Measurements from ENCODE around the gene GDF15. TPM values are rescaled to one million over a fixed set of nuclear protein-coding genes. Genes with fewer than 3 reads are reported as not detected.

GDF15 gene
- total RNA-seq, 1 donor from 2014 or later, result 8.3 TPM

DNA sequence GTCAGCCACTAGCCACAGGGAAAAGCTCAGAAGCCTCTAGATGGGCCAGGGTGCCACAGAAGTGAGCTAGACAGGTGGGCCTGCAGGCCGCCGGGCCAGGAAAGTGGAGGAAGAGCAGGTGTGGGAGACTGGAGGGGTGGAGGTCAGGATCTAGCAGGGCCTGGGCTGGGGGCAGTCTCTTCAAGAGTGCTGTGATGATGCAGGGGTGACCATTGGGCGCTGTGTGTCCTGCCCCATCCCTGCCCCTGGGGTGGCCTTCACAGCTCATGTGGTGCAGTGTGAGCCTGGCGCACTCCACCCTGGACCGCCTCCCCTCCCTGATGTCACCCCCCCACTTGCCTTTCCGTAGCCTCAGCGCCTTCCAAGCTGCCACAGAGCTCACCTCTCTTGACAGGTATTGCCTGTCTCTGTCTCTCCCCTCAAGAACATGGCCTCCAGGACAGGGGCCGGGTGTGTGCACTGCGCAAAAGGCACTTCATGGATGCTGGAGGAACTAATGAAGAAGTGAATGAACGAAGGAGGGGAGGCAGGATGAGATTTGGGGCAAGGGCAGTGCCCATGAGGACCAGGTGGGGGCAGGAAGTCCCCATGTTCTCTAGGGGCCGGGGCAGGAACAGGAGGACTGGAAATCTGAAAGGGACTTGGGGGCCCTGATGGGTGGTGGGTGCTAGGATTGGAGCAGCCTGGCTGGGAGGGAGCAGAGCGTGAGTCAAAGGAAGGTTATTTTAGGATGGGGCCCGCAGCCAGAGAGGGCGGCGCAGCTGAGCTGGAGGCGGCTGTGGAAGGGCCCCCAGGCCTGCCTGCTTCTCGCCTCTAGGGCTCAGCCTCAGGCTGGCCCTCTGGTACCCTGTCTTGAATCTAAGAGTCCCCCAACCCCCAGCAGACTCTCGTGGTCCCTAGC is 39.8 kb downstream of the GDF15 start:
- DNase-seq (ENCODE audit: low spot score), result no peak
- intact Hi-C loops (cut with DNase I), result no loop called here

DNA sequence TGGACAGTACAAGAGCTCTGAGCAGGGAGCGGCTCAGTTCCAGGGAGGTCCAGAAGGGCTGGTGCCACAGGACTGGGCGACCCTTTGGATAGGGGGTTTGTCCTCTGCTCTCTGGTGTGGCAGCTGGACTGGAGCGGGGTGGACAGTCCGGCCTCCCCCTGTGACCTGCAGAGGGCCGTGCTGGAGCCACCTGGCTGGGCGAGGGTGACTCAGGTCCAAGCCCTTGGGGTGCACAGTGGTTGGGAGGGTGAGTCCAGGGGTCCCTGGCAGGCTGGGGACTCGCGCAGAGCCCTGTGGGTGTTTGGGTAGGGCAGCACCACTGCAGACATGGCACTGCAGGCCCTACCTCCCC is 40.4 kb downstream of the GDF15 start:
- intact Hi-C loops (cut with DNase I), result no loop called here
- ATAC-seq (no peak), DNase-seq (ENCODE audit: low spot score) (no peak)

More for the DNA sequence above, 39.8 kb downstream of the GDF15 start:
- peak; percentile 52 for ATAC-seq

DNA sequence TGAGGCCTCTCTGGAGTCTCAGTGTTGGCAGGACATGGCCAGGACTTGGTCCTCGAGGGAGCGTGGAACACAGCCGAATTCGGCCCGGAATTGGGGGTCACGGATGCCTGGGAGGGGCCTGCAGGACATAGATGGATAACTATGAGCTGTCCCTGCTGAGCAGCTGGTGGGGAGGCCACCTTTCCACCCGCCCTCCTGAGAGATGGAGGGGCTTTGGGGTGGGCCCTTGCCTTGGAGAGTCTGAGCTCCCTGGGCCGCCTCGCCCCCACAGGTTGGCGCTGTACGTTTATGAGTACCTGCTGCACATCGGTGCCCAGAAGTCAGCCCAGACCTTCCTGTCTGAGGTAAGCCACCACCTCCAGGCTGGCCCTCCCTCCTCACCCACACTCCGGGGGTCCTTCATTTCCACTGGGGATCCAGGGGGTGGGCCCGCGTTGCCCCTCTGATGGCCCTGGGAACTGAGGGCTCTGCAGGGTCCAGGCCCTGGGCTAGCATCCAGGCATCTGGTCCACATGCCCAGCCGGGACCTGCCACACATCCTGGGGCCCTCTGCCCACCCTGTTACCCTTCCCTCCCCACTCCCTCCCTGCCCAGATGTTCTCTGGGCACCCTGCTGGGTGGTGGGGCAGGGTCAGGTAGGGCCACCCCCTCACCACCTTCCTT is 41.3 kb downstream of the GDF15 start:
- ATAC-seq (no peak), DNase-seq (ENCODE audit: low spot score) (no peak)

DNA sequence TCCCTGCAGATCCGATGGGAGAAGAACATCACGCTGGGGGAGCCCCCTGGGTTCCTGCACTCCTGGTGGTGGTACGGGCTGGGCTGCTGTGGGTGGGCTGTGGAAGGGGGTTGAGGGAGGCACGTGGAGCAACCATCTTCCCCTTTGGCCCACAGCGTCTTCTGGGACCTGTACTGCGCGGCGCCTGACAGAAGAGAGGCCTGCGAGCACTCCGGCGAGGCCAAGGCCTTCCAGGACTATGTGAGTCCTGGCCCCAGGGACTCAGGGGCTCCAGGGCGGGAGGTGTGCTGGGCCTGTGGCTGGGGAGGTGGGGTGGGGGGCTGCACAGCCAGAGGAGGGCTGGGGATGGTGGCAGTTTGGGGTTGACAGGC is 41.8 kb downstream of the GDF15 start:
- no peak for ATAC-seq
- intact Hi-C loops (cut with DNase I), result no loop called here

More for the DNA sequence above, 41.3 kb downstream of the GDF15 start:
- intact Hi-C loops (cut with DNase I), result no loop called here

DNA sequence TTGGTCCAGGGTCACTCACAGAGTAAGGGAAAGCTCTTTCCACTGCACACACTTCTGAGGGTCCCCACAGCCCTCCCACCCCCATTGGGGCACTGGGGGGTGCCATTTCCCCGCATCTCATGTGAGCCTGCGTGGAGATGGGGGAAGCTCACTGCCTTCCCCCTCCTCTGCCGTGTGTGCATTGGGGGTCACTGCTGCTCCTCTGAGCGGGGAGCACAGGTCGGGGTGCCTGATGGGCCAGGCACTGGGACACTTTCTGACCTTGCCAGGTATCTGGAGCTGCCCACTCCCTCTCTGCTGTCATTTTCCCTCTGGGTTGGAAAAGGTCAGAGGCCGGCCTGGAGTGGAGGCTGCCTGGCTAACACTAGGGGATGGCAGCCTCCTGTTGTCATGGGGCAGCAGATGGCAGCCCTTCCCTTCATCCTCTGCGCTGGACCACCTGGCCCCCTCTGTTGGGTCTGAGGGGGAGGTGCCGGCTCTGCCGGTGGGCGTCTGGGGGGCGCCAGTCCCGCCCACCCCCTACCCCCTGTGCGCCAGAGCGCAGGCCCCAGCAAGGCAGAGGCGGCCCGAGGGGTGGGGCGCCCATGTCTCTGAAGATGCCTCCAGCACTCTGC is 42.3 kb downstream of the GDF15 start:
- DNase-seq (ENCODE audit: low spot score) (no peak), ATAC-seq (no peak)
- intact Hi-C loops (cut with DNase I), result no loop called here

More for the DNA sequence above, 41.8 kb downstream of the GDF15 start:
- no peak for DNase-seq (ENCODE audit: low spot score)

DNA sequence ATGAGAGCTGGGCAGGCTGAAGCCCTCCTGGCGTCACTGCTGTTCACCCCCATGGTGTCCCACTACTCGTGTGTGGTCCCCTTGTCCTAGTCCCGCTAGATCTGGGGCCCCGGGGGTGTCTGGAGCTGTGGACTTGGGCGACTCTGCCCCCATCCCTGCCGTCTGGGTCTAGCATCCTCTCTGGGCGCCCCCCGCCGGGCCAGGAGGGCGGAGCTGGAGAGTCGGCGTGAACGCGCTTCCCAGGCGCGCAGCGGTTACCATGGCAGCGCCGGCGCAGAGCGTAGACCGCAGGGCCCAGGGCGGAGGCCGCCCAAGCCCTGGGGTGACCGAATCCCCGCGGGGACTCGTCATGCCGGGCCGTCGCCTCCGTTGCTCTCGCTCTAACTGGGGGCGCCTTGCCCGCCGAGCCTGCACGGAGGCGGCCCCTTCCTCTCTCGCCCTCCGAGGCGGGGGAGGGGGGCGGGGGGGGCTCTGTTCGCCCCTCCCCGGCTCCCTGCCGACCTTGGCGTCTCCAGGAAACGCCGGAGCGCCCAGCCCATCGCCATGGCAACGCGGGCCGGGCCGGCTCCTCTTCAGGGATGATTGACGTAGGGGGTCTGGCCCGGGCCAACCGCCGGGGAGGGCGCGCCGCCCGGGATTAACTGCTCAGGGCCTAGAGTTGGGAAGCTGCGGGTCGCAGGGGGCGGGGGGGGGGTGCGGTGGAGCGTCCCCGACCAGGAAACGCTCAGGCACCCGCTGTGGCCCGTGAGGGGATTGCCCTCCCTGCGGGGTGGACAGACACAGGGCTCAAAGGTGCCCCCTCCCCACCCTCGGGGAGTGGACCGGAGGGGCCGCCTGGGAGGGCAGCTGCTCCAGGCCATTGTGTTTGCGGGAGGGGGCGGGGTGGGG is 43.1 kb downstream of the GDF15 start:
- DNase-seq (ENCODE audit: low spot score) (peak; percentile 82), ATAC-seq (peak; percentile 50)
- intact Hi-C loops (cut with DNase I), result no loop called here

DNA sequence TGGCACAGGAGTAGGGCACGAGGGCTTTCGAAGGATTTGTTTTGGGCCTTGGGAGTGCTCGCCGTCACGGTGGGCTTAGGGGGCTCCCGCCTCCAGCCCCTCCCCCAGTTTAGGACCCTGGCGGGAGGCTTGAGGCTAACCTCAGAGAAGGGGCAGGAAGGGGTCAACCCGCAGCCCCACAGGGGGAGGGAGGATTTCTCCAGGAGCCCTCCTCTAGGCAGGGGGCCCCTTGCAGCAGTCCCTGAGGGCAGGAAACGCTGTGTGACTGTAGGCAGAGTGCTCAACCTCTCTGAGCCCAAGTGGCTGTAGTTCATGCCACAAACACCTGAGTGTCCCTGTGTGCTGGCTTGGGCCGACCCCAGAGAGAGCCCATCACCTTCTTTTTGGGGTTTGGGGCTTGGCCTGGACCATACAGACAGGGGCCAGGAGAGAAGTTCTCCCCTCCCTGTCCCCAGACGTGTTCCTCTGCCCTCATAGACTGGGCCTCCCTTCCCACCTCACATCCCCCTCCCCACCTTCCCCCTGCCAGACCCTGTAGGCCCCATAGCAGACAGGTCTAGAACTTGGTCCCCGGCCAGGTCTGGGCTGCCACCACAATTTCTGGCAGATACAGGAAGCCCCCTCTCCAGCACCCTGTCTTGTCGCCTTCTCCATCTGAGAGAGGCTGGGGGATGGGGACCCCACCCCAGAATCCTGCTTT is 43.9 kb downstream of the GDF15 start:
- ATAC-seq, result no peak
- intact Hi-C loops (cut with DNase I), result no loop called here
- DNase-seq (ENCODE audit: low spot score), result no peak

DNA sequence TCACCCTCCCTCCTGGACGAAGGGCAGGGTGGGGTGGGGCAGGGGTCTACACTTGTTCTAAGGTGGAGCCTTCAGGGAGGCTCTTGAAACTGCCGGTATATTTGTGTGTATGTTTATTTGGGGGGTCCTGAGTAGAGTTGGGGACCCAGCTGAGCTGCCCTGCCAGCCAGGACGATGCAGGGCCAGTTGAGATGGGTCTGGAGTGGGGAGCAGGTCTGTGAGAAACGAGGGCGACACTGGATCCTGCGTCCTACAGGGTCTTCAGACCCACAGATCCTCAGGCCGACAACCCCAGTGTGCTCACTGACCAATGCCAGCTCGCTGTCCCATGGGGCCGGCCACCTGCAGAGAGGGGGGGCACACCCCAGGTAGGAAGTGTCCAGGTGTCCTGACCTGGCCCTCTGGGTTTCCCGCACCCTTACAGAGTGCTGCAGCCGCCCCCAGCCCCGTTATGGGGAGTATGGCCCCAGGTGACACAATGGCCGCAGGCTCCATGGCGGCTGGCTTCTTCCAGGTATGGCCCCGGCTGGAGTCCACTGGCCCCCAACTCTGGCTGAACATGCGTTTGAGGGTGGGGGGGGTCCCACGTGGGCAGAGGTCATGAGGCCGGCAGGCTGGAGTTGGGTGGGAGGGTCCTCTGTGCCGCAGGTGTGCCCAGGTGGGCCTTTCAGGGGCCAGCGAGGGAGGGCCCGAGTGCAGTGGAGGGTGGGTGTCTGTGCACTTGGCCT is 44.6 kb downstream of the GDF15 start:
- ATAC-seq (no peak), DNase-seq (ENCODE audit: low spot score) (no peak)
- intact Hi-C loops (cut with DNase I), result no loop called here

DNA sequence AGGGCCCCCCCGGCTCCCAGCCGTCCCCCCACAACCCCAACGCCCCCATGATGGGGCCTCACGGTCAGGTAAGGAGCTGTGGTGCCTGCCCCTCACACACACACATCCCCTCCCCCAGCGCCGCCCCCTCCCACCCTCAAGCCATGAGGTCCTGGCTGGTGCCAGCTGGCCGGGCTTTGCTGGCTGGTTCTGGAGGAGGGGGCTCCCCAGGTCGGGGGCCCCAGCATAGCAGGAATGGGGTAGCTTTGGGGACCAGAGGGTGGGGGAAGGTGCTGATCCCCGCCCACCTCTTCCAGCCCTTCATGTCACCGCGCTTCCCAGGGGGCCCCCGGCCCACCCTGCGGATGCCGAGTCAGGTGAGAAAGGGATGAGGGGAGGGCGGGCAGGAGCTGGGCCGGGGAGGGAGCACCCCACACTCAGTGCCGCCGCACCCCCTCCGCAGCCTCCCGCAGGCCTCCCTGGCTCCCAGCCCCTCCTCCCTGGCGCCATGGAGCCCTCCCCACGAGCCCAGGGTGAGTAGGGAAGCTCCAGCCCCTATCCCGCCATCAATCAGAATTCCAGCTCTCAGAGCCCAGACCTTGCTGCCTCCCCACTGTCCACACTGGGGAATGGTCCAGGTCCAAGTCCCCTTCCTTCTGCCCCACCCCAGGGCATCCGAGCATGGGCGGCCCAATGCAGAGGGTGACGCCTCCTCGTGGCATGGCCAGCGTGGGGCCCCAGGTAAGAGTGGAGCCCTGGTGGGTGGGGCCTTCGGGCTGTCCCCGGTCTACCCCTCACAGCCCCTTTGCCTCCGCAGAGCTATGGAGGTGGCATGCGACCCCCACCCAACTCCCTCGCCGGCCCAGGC is 45.6 kb downstream of the GDF15 start:
- DNase-seq (ENCODE audit: low spot score) (no peak), ATAC-seq (no peak)
- intact Hi-C loops (cut with DNase I), result no loop called here

DNA sequence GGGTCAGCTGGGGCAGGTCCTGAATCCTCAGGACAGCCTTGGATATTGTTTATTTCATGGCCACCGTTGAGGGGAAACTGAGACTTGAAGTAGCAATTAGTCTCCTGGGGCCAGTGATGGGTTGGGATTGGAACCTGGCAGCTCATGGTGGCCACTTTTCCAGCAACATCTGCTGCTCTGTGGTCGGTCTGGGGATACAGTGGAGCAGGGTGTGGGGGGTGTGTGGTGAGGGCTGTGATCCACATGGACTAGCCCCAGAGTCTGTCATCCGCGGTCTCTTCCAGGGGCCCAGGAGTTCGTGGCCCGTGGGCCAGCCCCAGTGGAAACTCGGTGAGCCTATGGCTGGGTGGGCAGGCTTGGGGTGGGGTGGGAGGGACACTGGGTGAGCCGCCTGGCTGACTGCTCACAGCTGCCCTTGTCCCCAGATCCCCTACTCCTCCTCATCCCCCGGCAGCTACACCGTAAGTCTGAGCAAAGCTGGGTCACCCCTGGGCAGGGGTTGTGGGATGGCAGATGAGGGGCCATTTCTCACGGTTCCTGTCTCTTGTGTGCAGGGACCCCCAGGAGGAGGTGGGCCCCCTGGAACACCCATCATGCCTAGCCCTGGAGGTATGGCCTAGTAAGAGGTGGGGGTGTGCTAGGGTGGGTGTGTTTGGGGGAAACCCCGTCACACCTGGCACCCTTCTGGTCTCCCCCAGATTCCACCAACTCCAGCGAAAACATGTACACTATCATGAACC is 46.5 kb downstream of the GDF15 start:
- DNase-seq (ENCODE audit: low spot score) (no peak), ATAC-seq (no peak)
- intact Hi-C loops (cut with DNase I), result no loop called here

DNA sequence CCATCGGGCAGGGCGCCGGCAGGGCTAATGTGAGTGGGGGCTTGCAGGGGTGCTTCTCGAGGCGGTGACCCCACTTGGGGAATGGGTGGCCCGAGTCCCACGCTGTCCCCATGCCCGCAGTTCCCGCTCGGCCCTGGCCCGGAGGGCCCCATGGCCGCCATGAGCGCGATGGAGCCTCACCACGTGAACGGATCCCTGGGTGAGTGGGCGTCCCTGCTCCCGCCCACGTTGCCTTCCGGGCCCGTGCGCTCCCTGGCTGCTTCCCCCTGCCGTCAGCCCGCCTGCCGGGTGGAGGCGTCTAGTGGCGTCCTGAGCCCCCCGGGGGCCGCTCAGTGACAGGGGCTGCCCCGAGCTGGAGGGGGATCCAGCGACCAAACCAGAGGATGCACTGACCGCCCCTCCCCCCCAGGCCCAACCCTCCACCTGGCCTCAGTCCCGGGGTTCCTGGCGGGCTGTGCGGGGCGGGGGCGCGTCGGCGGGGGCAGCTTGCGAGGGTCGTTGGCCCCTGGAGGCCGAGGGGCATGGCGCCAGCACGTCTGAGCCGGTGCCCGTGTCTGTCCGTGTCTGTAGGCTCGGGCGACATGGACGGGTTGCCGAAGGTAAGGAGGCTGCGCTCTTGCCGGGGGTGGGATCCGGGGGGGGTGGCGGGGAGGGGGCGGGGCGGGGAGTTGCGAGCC is 47.2 kb downstream of the GDF15 start:
- ATAC-seq (no peak), DNase-seq (ENCODE audit: low spot score) (no peak)
- intact Hi-C loops (cut with DNase I), result no loop called here

DNA sequence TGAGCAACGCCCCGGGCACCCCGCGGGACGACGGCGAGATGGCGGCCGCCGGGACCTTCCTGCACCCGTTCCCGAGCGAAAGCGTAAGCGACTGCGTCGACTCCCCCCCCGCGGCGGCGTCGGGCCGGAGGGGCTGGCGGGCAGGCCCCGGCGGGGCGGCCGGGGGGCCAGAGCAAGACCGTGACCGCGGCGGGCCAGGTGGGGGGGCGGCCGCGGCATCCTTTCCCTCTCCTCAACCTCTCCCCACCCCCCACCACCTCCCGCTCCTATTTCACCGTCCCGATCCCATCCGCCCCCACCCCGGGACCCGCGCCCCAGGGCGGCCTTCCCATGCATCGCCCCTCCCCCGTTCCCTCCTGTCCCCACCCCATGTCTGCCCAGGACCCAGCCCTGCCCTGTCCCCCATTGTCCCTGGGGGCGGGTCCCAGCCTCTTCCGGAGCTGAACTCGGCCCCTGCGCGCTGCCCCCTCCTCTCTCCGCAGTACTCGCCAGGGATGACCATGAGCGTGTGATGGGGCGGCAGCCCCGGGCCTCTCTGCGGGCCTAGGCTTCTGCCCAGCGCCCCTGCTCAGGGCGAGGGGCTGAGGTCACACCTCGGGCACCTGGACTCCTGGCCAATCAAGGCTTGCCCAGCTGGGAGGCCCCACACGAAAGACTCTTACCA is 47.9 kb downstream of the GDF15 start:
- no peak for DNase-seq (ENCODE audit: low spot score)
- no peak for ATAC-seq
- intact Hi-C loops (cut with DNase I), result no loop called here

DNA sequence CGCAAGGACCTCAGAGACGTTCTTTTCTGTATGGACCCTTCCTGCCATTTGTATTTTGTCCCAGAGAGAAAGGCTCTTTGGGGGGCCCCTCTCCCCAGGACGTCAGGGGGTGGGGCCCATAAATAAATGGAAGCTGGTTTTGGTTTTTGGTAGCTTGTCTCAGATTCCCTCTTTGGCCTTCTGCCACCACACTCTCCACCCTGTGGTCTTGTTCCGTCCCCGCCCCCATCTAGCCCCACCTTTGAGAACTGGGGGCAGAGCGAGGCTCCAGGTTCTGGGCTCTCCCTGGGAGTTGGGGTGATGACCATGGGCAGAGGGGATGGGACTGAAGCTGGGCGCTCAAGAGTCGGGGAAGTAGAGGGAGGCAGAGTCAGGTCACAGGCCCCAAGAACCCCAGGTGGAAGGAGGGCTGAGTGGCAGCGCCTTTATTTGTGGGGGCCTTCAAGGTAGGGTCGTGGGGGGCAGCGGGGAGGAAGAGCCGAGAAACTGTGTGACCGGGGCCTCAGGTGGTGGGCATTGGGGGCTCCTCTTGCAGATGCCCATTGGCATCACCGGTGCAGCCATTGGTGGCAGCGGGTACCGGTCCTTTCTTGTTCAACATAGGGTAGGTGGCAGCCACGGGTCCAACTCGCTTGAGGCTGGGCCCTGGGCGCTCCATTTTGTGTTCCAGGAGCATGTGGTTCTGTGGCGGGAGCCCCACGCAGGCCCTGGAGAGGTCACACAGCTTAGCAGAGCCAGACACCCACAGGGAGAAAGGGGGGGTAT is 48.6 kb downstream of the GDF15 start:
- DNase-seq (ENCODE audit: low spot score), result no peak
- no peak for ATAC-seq
- intact Hi-C loops (cut with DNase I), result no loop called here

DNA sequence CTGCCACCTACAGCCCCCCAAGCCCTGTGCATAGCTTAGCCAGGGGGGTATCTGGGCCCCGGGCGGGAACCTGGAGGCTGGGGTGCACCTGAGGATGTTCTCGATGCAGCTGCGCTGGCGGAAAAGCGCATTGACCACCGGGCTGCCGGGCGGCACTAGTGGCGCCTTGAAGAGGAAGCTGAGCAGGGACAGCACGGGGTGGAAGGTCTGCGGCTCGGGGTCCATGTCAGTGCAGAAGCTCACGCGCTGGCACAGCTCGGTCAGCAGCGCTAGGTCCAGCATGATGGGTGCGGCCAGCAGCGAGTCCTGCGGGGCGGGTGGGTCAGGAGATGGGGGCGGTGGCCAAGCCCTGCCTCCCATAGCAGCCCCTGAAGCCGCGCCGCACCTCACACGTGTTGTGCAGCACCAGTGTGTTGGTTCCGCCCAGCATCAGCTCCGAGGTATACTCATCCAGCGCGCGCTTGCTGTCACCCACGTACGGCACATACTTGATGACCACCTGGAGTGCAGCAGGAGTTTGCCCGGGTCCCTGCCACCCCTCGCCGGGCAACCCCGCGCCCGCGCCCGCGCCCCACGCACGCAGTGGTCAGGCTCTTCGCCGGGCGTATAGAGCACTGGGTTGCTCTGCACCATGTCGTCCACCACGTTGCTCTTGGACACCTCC is 49.4 kb downstream of the GDF15 start:
- DNase-seq (ENCODE audit: low spot score), result no peak
- no peak for ATAC-seq
- intact Hi-C loops (cut with DNase I), result no loop called here
